ENCODE results near the gene TXN2. TPM values are rescaled to one million over a fixed set of nuclear protein-coding genes. Genes with fewer than 3 reads are reported as not detected.
"Not testable (repeated sequence)": the region's sequence is repeated elsewhere in the genome, so short reads cannot be mapped to it uniquely, and the experiment has no call there.

Gene TXN2
- total RNA-seq, 1 experiment from 2014 or later: 30.7 TPM

DNA sequence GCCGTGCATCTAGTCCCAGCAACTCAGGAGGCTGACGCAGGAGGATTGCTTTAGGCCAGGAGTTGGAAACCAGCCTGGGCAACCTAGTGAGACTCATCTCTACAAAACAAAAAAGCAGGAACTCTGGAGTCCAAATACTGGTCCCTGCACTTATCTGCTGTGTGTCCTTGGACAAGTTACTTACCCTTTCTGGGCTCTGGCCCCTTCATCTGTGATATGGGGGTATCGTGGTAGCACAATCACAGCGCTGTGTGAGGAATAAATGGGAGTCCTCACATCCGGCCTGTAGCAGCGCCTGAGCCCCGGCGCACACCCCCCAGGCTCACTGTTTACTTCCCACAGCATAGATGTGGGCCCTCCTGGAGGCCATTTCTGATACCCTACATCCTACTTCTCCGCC, 49.5 kb downstream of the TXN2 start:
- DNase-seq (ENCODE audit: low spot score): no peak

DNA sequence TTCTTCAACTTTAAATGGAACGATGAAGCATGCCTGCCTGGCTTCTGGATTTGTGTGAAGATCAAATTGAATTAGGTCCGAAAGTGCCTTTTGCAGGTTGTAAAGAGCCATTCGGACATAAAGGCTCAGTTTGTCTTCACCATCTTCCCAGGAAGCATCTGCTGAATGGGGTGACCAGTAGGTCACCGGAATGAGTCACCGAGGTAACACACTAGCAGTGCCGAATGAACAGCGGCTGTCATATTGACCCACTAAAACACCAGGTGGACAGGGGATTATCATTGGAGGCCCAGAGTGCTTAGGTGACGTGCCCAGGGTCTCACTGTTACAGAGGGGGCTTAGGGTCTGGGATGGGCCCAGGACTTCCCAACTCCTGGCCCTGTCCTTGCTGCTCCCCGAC, 50.6 kb downstream of the TXN2 start:
- peak; percentile 46 for DNase-seq (ENCODE audit: low spot score)

DNA sequence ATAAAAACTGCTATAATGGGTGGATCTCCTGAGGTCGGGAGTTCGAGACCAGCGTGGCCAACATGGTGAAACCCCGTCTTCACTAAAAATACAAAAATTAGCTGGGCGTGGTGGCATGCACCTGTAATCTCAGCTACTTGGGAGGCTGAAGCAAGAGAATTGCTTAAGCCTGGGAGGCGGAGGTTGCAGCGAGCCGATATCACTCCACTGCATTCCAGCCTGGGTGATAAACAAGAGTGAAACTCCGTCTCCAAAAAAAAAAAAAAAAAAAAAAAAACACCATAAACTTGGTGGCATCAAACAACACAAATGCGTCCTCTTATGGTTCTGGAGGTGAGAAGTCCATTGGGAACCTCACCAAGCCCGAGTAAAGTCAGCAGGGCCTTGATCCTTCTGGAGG, 53.5 kb downstream of the TXN2 start:
- not testable (repeated sequence) for DNase-seq (ENCODE audit: low spot score)

DNA sequence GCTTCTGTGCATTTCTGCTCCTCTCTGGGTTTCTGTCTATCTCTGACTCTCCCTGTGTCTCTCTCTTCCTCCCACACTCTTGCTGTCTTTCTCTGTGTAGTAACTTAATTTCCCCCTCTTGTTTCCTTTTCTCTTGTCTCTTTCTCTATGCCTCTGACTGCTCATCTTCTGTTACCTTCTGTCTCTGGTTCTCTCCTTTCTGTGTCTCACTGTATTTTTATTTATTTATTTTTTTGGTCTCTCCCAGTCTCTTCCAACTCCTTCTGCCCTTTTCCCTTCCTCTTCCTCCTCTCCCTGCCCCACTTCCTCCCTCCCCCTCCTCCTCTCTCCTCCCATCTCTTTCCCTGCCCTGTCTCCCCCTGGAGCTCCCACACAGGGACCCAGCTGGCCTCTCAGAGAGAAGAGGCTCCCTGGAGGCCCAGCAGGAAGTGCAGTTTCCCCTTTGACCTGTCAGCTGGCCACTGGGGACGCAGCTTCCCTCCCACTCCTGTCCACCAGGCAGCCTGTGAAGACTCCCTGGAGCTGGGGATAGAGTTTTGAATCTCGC, 55.4 kb downstream of the TXN2 start:
- peak; percentile 29 for DNase-seq (ENCODE audit: low spot score)

DNA sequence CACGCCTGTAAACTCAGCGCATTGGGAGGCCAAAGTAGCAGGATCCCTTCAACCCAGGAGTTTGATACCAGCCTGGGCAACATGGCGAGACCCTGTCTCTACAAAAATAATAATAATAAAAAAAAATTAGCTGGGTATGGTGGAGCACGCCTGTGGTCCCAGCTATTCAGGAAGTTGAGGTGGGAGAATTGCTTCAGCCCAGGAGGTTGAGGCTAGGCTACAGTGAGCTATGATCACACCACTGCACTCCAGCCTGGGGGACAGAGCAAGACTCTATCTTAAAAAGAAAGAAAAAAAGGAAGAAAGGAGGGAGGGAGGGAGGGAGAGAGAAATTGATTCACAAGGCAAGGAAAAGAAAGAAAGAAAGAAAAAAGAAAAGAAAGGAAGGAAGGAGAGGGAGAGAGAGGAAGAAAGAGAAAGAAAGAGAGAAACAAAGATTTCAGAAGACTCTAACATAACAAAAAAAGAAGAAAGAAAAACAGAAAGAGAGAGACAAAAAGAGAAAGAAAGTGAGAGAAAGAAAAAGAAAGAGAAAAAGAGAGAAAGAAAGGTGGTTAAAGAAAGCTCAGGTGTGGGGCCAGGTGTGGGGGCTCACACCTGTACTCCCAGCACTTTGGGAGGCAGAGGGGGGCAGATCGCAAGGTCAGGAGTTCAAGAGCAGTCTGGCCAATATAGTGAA, 56.4 kb downstream of the TXN2 start:
- DNase-seq (ENCODE audit: low spot score): no peak

DNA sequence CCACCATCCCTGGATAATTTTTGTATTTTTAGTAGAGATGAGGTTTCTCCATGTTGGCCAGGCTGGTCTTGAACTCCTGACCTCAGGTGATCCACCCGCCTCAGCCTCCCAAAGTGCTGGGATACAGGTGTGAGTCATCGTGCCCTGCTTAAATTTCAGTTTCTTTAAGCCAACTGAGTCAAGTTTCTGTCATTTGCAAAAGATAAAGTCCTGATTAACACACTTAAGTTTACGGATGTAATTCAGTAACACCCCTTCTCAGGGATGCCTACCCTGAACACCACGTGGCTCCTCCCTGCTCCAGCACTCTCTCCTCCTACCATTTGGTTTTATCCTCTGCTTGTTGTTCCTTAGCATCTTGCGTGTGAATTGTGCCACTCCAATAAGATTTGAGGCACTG, 57.0 kb downstream of the TXN2 start:
- not testable (repeated sequence) for DNase-seq (ENCODE audit: low spot score)

DNA sequence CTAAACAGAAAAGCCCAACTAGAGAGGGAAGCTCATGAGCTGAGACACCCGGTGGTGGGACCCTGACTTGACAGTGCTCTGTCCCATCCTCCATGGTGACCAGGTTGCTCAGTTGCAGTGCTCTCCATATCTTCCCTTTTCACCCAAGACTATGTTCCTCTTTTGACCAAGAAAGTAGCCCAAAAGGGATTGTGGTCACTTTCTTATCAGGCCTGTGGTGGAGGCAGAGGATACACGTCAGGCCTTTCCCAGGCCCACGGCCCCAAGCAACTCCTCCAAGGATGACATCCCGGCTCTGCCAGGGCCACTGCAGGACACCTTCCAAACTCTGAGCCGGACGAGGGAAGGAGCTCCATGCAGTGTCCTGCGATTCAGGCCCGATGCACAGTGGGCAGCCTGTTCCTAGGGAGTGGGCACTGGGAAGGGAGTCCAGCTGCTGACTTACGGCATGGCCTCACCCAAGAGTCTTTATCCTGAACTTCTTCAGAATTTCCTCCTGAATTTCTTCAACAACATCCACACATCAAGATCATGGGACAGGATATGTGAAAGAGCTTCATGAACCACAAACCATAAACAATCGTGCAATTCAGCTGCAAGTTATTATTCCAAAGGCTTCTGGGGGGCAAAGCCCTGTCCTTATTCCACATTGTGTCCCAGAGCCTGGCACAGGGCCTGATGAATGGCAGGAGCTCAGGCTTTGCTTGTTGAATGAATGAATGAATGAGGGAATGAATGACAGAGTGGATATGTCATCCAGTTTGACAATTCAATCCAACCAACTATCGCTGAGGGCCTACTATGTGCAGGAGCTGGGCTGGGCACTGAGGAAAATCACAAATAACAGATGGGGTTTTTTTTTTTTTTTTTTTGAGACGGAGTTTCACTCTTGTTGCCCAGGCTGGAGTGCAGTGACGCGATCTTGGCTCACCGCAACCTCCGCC, 57.7 kb downstream of the TXN2 start:
- no peak for DNase-seq (ENCODE audit: low spot score)

DNA sequence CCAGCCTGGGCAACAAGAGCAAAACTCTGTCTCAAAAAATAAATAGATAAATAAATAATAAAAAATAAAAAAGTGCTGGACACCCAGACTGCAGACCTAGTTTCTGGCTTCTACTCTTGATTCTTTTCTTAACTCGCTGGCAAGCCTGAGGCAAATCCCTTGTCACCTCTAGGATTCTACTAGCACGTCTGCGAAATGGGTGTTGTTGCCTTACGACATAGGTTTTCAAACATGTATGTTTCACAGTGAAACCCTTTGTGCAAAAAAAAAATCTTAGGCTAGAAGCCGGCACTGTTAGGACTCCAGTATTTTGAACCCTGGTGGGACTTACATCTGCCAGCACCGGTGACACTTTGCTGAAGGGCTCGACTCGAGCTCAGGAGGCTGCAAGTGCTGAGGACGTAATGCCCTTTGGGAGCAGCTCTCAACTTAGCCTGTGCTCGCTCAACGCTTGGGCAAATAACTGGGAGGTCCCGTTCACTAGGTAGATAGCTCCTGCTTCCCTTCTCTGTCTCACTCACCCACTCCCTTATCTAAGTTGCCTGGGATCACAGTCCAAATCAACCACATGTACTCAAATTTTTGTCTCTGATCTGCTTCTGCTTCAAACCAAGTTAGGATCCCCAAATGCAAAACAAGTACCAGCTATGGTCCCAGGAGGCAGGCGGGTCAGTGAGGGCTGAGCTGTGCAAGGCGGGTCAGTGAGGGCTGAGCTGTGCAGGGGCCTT, 59.0 kb downstream of the TXN2 start:
- DNase-seq (ENCODE audit: low spot score): no peak

DNA sequence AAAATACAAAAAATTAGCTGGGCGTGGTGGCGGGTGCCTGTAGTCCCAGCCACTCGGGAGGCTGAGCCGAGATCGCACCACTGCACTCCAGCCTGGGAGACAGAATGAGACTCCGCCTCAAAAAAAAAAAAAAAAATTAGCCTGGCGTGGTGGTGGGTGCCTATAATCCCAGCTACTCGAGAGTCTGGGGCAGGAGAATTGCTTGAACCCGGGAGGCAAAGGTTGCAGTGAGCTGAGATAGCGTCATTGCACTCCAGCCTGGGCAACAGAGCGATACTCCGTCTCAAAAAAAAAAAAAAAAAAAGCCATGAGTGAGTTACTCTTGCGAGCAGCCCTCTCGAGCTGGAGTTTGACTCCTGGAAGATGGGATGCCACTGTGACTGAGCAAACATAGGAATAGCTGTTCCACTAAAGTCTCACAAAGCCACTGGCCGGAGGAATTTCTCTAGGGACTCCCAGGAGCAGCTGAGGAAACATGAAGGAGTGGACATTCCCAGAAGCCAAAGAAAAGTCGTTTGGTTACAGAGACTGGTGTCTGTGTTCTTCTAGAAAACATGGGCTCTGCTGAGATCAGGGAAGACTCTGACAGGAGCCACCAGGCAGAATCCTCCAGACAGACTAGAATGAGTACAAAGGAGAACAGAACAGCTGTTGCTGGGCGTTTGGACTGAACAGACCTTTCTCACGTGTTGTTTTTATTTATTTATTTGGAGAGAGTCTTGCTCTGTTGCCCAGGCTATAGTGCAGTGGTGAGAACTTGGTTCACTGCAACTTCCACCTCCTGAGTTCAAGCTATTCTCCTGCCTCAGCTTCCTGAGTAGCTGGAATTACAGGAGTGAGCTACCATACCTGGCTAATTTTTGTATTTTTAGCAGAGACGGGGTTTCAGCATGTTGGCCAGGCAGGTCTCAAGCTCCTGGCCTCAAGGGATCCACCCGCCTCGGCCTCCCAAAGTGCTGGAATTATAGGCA, 61.2 kb downstream of the TXN2 start:
- no peak for DNase-seq (ENCODE audit: low spot score)

DNA sequence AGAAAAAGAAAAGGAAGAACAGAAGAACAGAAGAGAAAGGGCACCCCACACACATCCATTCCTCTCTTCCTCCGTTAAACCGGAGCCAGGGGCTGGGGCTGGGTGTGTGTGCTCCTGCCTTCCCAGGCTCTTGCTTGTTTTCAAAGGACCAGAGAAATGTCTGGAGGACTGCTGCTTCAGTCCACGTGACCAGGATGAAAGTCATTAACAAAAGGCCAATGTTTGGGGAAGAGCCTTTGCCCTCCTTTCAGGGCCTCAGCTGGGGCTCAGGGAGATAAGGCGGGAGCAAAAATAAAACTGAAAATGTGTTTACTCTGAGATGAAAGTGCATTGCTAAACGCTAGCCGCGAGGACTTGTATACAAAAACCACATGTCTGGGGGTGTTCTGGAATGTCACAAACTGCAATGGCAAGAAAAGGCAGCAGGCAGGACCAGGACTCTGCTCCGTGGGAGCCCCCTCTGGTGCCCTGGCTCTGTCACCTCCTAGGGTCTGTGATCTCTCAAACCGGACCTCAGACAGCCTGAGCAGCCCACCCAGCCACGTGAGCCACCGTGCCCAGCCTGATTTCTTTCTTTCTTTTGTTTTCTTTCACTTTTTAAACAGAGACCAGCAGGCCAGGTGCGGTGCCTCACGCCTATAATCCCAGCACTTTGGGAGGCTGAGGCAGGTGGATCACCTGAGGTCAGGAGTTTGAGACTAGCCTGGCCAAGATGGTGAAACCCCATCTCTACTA, 62.1 kb downstream of the TXN2 start:
- DNase-seq (ENCODE audit: low spot score): peak; percentile 69

DNA sequence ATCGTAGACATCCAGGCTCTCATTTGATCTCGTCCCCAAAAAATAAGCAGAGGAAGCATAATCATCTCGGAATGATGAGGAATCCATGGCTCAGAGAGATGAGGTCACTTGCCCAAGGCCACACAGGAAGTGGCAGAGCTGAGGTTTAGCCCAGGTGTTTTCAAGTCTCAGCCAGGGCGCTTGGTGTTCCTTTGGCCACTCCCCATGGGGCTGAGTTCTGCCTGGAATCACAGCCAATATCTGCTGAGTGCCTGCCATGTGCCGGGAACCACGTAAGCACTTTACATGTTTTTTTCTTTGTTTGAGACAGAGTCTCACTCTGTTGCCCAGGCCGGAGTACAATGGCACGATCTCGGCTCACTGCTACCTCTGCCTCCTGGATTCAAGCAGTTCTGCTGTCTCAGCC, 64.2 kb downstream of the TXN2 start:
- DNase-seq (ENCODE audit: low spot score): no peak

Small RNA genes within 50 kb of the gene (small RNA-seq; reads per million reads assigned to genes)
- gene RF00019: not detected

Other genes starting within 250 kb of the TXN2 start
- gene APOL2, start 242.1 kb downstream of the TXN2 start, total RNA-seq (2014; rRNA removed; shearing (Covaris generic)): 16.0 and 20.8 TPM in 2 replicates
- 8.4 and 15.2 TPM in 2 replicates for gene APOL1, start 228.5 kb downstream of the TXN2 start, total RNA-seq (2014; rRNA removed; shearing (Covaris generic))
- 258 and 259 TPM in 2 replicates for gene MYH9, start 93.7 kb downstream of the TXN2 start, total RNA-seq (2014; rRNA removed; shearing (Covaris generic))
- 9.7 and 13.0 TPM in 2 replicates for gene FOXRED2, start 25.4 kb upstream of the TXN2 start, total RNA-seq (2014; rRNA removed; shearing (Covaris generic))
- 195 and 216 TPM in 2 replicates for gene EIF3D, start 47.5 kb upstream of the TXN2 start, total RNA-seq (2014; rRNA removed; shearing (Covaris generic))
- not detected in 2 replicates for gene CACNG2, start 222.1 kb upstream of the TXN2 start, total RNA-seq (2014; rRNA removed; shearing (Covaris generic))

Measured in HT-29 (cell line).